Right lobe of liver (tissue), 4 donors: ENCODE results near the gene APRT.

ENCODE experiments used
- CTCF ChIP-seq, 4 donors: fragments of 200-600 bp in 3 of 4; fragments of 450-650 bp in 1 of 4; IDR thresholded peaks; one replicate each; pipeline versions ENCODE4 v1.5.1 to v1.8.0; 2016 to 2022; ENCODE audit warnings: antibody characterized with exemption in 4 of 4, mild to moderate bottlenecking in 2 of 4
- POLR2A ChIP-seq: fragments of 450-650 bp; IDR thresholded peaks from one replicate; pipeline ENCODE4 v1.6.1; 2017; ENCODE audit warnings: antibody characterized with exemption, mild to moderate bottlenecking
- donor health status: DM: no; HTN: no; CAD: no.
- donor health status: DM: no; HTN: no; CAD: no.
- donor health status: DM: no; HTN: yes; CAD: no.

- TF ChIP-seq CTCF (IDR thresholded peaks at IDR 0.05) (no peak), POLR2A (no peak)
Observed at GRCh38 chr16:88806491-88807111, 5.1 kb downstream of the APRT start.
